CD8-positive, alpha-beta memory T cell (primary cell): ENCODE data around the gene RASSF3. TPM values are rescaled to one million over a fixed set of nuclear protein-coding genes. Genes with fewer than 3 reads are reported as not detected.
A peak's percentile ranks its signal among the peaks of the same experiment; 100 is the strongest.
"Not testable (repeated sequence)": the region's sequence is repeated elsewhere in the genome, so short reads cannot be mapped to it uniquely, and the experiment has no call there.

Experiments
- CTCF ChIA-PET: fragments of 350-600 bp; sonication (Branson Sonifier 250); formaldehyde crosslinking; loops from one replicate; lab custom pipeline; 2021; ENCODE audit warnings: antibody characterized with exemption; lab: Charles Lee
- POLR2A ChIA-PET: fragments of 350-600 bp; sonication (Branson Sonifier 250); formaldehyde crosslinking; loops from one replicate; lab custom pipeline; 2021; ENCODE audit warnings: antibody characterized with exemption; lab: Charles Lee
- DNase-seq, 5 donors: peaks; one replicate each; pipeline versions ENCODE4 v3.0.0 to v3.0.0-alpha.2; 2020 to 2022; ENCODE audit warnings: mixed read lengths in 1 of 5
- H3K27ac ChIP-seq: one replicate; pipeline ENCODE4 v1.7.0; 2013; ENCODE audit warnings: low read depth, mild to moderate bottlenecking, low read length, moderate library complexity
- H3K27me3 ChIP-seq: 2 replicates; pipeline ENCODE4 v1.7.0; 2013; ENCODE audit warnings: low read length, mild to moderate bottlenecking; ENCODE audit not compliant: insufficient read depth, poor library complexity, severe bottlenecking
- H3K36me3 ChIP-seq: 2 replicates; pipeline ENCODE4 v1.7.0; 2013; ENCODE audit warnings: mild to moderate bottlenecking, low read length, moderate library complexity; ENCODE audit not compliant: insufficient read depth
- H3K4me1 ChIP-seq: 2 replicates; pipeline ENCODE4 v1.7.0; 2013; ENCODE audit warnings: mild to moderate bottlenecking, low read length, moderate library complexity; ENCODE audit not compliant: insufficient read depth
- H3K4me3 ChIP-seq: 2 replicates; pipeline ENCODE4 v1.7.0; 2013; ENCODE audit warnings: mild to moderate bottlenecking, low read length
- H3K9me3 ChIP-seq: 2 replicates; pipeline ENCODE4 v1.7.0; 2013; ENCODE audit warnings: mild to moderate bottlenecking, low read length
- H3K27ac Mint-ChIP-seq, 8 donors: one replicate each; pipeline ENCODE4 v1.8.0; 2020 to 2021; ENCODE audit warnings: mixed read lengths in 8 of 8, mild to moderate bottlenecking in 6 of 8, inconsistent platforms in 3 of 8, moderate library complexity in 3 of 8
- H3K27me3 Mint-ChIP-seq, 2 donors: one replicate each; pipeline ENCODE4 v1.8.0; 2020 to 2021; ENCODE audit warnings: mixed read lengths in 2 of 2, mild to moderate bottlenecking in 1 of 2, moderate library complexity in 1 of 2
- H3K36me3 Mint-ChIP-seq, 3 donors: one replicate each; pipeline ENCODE4 v1.8.0; 2020 to 2021; ENCODE audit warnings: mixed read lengths in 3 of 3, inconsistent platforms in 1 of 3, mild to moderate bottlenecking in 1 of 3
- H3K4me1 Mint-ChIP-seq, 3 donors: one replicate each; pipeline ENCODE4 v1.8.0; 2020 to 2021; ENCODE audit warnings: mixed read lengths in 3 of 3, inconsistent platforms in 1 of 3, mild to moderate bottlenecking in 1 of 3
- H3K4me3 Mint-ChIP-seq, 7 donors: one replicate each; pipeline ENCODE4 v1.8.0; 2020 to 2021; ENCODE audit warnings: mixed read lengths in 7 of 7, mild to moderate bottlenecking in 6 of 7, moderate library complexity in 4 of 7, inconsistent platforms in 2 of 7
- H3K9me3 Mint-ChIP-seq, 5 donors: one replicate each; pipeline ENCODE4 v1.8.0; 2020 to 2022; ENCODE audit warnings: mixed read lengths in 5 of 5, mild to moderate bottlenecking in 3 of 5, moderate library complexity in 2 of 5, inconsistent platforms in 1 of 5
- polyA plus RNA-seq: library from polyadenylated mRNA; unstranded; fragments of 300-500 nt; fragmentation: Illumina TruSeq; gene quantifications from one replicate; pipeline ENCODE4 v1.2.3, GENCODE V29; 2021
- total RNA-seq, 2 experiments: library from RNA; stranded (reverse); gene quantifications; one replicate each; pipeline ENCODE4 v1.2.3, GENCODE V29; 2021

RASSF3 gene
- total and polyA plus RNA-seq, 3 experiments from 2014 or later = 4.0 to 59.2 (median 58.2) TPM

GRCh38 chr12:64688219-64688618, 77.9 kb downstream of the RASSF3 start:
- Histone ChIP-seq H3K36me3 (peaks cover 33% of the 10 kb centered on the region), H3K27ac (no peak overlapping the region), H3K4me3 (peak overlapping the region; percentile 0), H3K4me1 (peaks cover 87% of the 10 kb centered on the region), H3K9me3 (no peaks in the 10 kb centered on the region), H3K27me3 (no peaks in the 10 kb centered on the region)
- Mint-ChIP-seq H3K4me3 (peak overlapping the region in 6 of 7 donors; percentile 24 to 75 (median 38)), H3K4me1 (peaks cover 69 to 85% (median 85%) of the 10 kb centered on the region in 3 donors), H3K36me3 (peaks cover 12 to 67% (median 20%) of the 10 kb centered on the region in 3 donors), H3K27me3 (no peaks in the 10 kb centered on the region), H3K9me3 (peaks cover 0 to 2% (median 0%) of the 10 kb centered on the region in 5 donors), H3K27ac (peak overlapping the region; percentile 65 to 99 (median 86))
- no peak for DNase-seq
- ChIA-PET POLR2A (interaction anchor here (0.6 to 1.4 kb wide), 3 partner anchors 10 to 77 kb away, joined by 3 to 4 read pairs (median 3); no protein-coding TSS in a partner anchor), CTCF (interaction anchor here (1.5 to 2.9 kb wide), 4 partner anchors 10 to 139 kb away, joined by 3 to 23 read pairs (median 10); no protein-coding TSS in a partner anchor)

GRCh38 chr12:64688715-64689114, 78.4 kb downstream of the RASSF3 start:
- ChIA-PET POLR2A (interaction anchor here (0.6 to 1.4 kb wide), 4 partner anchors 9 to 78 kb away, joined by 3 to 6 read pairs (median 4); no protein-coding TSS in a partner anchor), CTCF (interaction anchor here (1.5 to 2.9 kb wide), 5 partner anchors 10 to 139 kb away, joined by 3 to 23 read pairs (median 7); no protein-coding TSS in a partner anchor)
- Mint-ChIP-seq H3K27ac (peak overlapping the region; percentile 65 to 99 (median 86)), H3K4me1 (peaks cover 67 to 85% (median 85%) of the 10 kb centered on the region in 3 donors), H3K27me3 (no peaks in the 10 kb centered on the region), H3K36me3 (peaks cover 12 to 71% (median 21%) of the 10 kb centered on the region in 3 donors), H3K4me3 (peak overlapping the region in 6 of 7 donors; percentile 5 to 63 (median 30)), H3K9me3 (peaks cover 0 to 1% (median 0%) of the 10 kb centered on the region in 5 donors)
- Histone ChIP-seq H3K27ac (no peak overlapping the region), H3K27me3 (no peaks in the 10 kb centered on the region), H3K36me3 (peaks cover 36% of the 10 kb centered on the region), H3K9me3 (no peaks in the 10 kb centered on the region), H3K4me3 (no peak overlapping the region), H3K4me1 (peaks cover 87% of the 10 kb centered on the region)
- no peak for DNase-seq

GRCh38 chr12:64690236-64690635, 79.9 kb downstream of the RASSF3 start:
- H3K36me3 Mint-ChIP-seq = peaks cover 12 to 79% (median 29%) of the 10 kb centered on the region in 3 donors
- peak overlapping the region in 6 of 8 donors; percentile 26 to 77 (median 61) for H3K27ac Mint-ChIP-seq
- H3K27ac ChIP-seq, H3K9me3 ChIP-seq, H3K9me3 Mint-ChIP-seq, DNase-seq, H3K4me3 Mint-ChIP-seq, H3K27me3 ChIP-seq, H3K27me3 Mint-ChIP-seq, H3K4me3 ChIP-seq: not testable (repeated sequence)
- Histone ChIP-seq H3K36me3 (peaks cover 42% of the 10 kb centered on the region), H3K4me1 (peaks cover 87% of the 10 kb centered on the region)
- CTCF ChIA-PET = interaction anchor here (0.9 to 2.9 kb wide), 5 partner anchors 8 to 141 kb away, joined by 3 to 23 read pairs (median 4); no protein-coding TSS in a partner anchor
- POLR2A ChIA-PET = interaction anchor here (1.2 kb wide), 1 partner anchor 10 kb away, joined by 3 read pairs; no protein-coding TSS in a partner anchor
- peaks cover 63 to 85% (median 85%) of the 10 kb centered on the region in 3 donors for H3K4me1 Mint-ChIP-seq

GRCh38 chr12:64691227-64691794, 81.0 kb downstream of the RASSF3 start:
- Histone ChIP-seq H3K27ac (no peak overlapping the region), H3K36me3 (peaks cover 38% of the 10 kb centered on the region), H3K27me3 (no peaks in the 10 kb centered on the region), H3K4me1 (peaks cover 86% of the 10 kb centered on the region), H3K9me3 (no peaks in the 10 kb centered on the region), H3K4me3 (no peak overlapping the region)
- no peak for DNase-seq
- H3K9me3 Mint-ChIP-seq = no peaks in the 10 kb centered on the region
- ChIA-PET CTCF (interaction anchor here (1.0 to 2.3 kb wide), 3 partner anchors 19 to 107 kb away, joined by 3 to 7 read pairs (median 3); no protein-coding TSS in a partner anchor), POLR2A (interaction anchor here (0.7 to 1.1 kb wide), 2 partner anchors 80 to 101 kb away, joined by 3 to 5 read pairs; no protein-coding TSS in a partner anchor)
- H3K36me3 Mint-ChIP-seq = peaks cover 12 to 81% (median 31%) of the 10 kb centered on the region in 3 donors
- peak overlapping the region in 1 of 7 donors; percentile 48 for H3K4me3 Mint-ChIP-seq
- H3K27ac Mint-ChIP-seq = peak overlapping the region; percentile 43 to 91 (median 76)
- H3K27me3 Mint-ChIP-seq = no peaks in the 10 kb centered on the region
- H3K4me1 Mint-ChIP-seq = peaks cover 64 to 86% (median 86%) of the 10 kb centered on the region in 3 donors

- peaks cover 12 to 83% (median 31%) of the 10 kb centered on the region in 3 donors for H3K36me3 Mint-ChIP-seq
- peak overlapping the region in 1 of 7 donors; percentile 24 for H3K4me3 Mint-ChIP-seq
- H3K36me3 ChIP-seq = peaks cover 44% of the 10 kb centered on the region
- H3K27ac Mint-ChIP-seq = peak overlapping the region; percentile 43 to 91 (median 76)
- CTCF ChIA-PET = interaction anchor here (1.0 to 2.3 kb wide), 3 partner anchors 19 to 108 kb away, joined by 3 to 7 read pairs (median 3); no protein-coding TSS in a partner anchor
- H3K4me1 ChIP-seq = peaks cover 92% of the 10 kb centered on the region
- H3K9me3 ChIP-seq = no peaks in the 10 kb centered on the region
- peaks cover 70 to 88% (median 88%) of the 10 kb centered on the region in 3 donors for H3K4me1 Mint-ChIP-seq
- H3K4me3 ChIP-seq = no peak overlapping the region
- no peaks in the 10 kb centered on the region for H3K9me3 Mint-ChIP-seq
- H3K27me3 ChIP-seq = no peaks in the 10 kb centered on the region
- POLR2A ChIA-PET = interaction anchor here (1.1 kb wide), 1 partner anchor 102 kb away, joined by 3 read pairs; no protein-coding TSS in a partner anchor
- no peak overlapping the region for H3K27ac ChIP-seq
- H3K27me3 Mint-ChIP-seq = no peaks in the 10 kb centered on the region
- DNase-seq = no peak
Measured at GRCh38 chr12:64691795-64692583, 81.7 kb downstream of the RASSF3 start.

- no peak overlapping the region for H3K4me3 ChIP-seq
- Mint-ChIP-seq H3K9me3 (no peaks in the 10 kb centered on the region), H3K4me1 (peaks cover 59 to 78% (median 78%) of the 10 kb centered on the region in 3 donors), H3K27me3 (no peaks in the 10 kb centered on the region), H3K4me3 (peak overlapping the region in 3 of 7 donors; percentile 7 to 42 (median 11)), H3K36me3 (peaks cover 10 to 71% (median 30%) of the 10 kb centered on the region in 3 donors), H3K27ac (peak overlapping the region; percentile 57 to 92 (median 84))
- no peaks in the 10 kb centered on the region for H3K27me3 ChIP-seq
- ChIA-PET CTCF (interaction anchor here (0.7 to 5.8 kb wide), 10 partner anchors 10 to 149 kb away, joined by 3 to 100 read pairs (median 6); no protein-coding TSS in a partner anchor), POLR2A (interaction anchor here (0.6 to 1.1 kb wide), 3 partner anchors 14 to 53 kb away, joined by 3 to 6 read pairs (median 4); no protein-coding TSS in a partner anchor)
- peaks cover 35% of the 10 kb centered on the region for H3K36me3 ChIP-seq
- DNase-seq = no peak
- H3K4me1 ChIP-seq = peaks cover 80% of the 10 kb centered on the region
- H3K27ac ChIP-seq = no peak overlapping the region
- H3K9me3 ChIP-seq = no peaks in the 10 kb centered on the region
Measured at GRCh38 chr12:64694130-64695040, 84.1 kb downstream of the RASSF3 start.
